ENCODE measurements around the gene SKAP2.

Gene SKAP2

DNA sequence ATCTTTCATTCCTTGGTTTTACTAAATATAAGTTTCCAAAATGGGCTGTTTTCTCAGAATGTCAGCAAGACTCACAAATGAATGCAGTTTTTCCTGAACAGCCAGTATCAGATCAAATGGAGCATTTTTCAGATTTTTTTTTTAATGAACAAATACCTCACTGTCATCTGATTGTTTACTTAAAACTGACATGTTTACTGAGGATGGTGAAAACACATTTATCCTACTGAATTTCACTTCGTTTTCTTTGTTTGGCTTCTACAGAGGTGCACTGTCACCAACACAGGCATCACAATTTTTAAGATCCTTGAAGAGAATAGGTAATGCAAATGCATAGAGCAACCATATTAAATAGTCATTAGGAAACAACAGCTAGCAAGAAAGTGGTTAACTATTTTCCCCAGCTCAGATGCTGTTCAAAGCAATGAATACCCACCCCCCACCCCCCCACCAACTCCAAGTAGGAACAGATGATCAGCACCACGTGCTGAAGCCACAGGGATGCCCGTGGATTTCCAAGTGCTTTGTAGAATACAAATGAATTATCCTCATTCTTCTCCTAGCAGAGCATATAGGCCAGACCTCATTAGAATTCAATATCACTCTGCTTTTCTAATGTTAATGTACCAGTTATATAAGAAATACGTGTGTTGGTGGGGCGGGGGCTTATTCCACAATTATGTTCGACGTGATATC, 205.9 kb downstream of the SKAP2 start:
- no peak for DNase-seq

DNA sequence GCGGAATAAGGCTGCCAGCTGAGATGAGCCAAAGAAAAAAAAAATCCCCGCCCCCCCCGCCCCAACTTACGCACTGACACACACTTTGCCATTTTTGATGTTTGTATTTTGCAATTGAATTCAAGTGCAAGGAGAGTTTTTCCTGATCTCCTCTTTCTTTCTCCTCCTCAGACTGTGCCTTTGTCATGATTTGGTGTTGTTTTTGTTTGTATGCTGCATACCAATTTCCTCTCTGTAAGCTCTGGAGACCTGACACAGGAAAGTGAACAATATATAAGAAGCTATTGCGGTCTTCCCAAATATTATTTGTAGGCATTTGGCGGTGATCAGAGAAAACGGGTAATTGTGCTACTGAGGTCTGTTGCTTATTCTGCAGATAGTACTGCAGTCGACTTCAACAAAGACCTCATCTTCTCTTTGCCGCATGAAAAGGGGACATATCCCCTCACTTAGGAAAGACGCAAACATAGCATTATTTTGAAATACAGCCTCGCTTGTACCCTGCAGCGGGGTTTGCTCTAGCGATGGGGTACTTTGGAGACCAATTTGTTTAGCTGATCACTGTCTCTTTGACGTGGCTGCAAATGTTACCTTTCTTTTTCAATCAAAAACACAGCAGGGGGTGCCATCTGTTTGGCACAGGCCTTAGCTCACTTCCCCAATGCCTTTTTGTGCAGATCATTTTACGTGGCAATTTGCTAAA, 206.6 kb downstream of the SKAP2 start:
- no peak for DNase-seq

DNA sequence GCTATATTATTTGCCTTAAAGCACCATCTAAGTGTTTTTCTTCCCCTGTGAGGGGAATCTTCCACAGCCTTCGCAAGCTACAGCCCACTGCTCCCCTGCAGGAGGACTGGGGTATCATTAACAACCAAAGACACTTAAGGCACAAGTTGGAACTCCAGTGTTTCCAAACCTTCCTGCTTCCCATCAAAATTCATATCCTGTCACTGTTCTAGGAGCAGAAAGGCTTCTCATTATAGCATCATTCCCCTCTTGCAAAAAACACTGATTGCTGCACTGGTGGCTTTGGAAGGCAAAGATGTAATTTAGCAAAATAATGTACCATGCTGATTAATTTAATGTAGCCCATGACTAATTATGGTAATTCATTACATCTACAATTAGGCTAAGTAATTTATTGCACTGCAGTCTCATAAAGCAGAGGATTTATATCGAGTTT, 207.2 kb downstream of the SKAP2 start:
- DNase-seq = no peak

DNA sequence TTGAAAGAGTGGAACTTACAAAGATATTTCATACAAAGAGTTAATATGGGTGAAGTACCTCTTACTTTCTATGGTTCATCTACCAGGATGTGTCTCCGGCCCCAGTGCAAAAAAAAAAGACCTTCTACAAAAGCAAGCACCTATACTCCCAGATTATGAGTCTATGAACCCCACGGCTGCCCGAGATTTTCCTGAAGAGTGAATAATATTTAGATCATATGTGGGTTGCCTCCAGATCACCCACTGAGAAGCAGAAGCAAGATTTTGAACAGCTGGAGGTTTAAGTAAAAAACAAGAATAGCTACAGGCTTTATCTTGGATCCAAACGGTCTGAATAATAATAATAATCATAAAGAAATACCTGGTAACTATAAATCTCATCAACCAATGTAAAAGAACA, 207.7 kb downstream of the SKAP2 start:
- DNase-seq = no peak

DNA sequence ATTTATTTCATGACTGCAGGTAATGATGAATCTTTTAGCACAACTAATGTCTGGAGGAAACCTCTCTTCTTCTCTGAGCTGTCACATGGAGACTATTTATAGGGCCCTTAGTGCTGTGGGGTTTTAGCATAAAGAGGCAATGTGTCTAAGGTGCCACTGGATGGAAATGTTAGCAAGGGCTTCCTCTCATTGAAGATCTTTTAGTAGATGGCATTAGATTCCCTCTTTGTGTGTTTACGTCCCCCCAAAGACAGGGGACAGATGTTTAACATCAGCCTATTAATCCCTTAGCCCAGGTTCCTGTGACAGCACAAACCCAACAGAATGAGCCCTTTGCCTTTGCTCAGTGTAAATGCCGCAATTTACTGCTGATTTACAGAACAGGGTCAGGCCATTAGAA, 208.6 kb downstream of the SKAP2 start:
- no peak for DNase-seq

DNA sequence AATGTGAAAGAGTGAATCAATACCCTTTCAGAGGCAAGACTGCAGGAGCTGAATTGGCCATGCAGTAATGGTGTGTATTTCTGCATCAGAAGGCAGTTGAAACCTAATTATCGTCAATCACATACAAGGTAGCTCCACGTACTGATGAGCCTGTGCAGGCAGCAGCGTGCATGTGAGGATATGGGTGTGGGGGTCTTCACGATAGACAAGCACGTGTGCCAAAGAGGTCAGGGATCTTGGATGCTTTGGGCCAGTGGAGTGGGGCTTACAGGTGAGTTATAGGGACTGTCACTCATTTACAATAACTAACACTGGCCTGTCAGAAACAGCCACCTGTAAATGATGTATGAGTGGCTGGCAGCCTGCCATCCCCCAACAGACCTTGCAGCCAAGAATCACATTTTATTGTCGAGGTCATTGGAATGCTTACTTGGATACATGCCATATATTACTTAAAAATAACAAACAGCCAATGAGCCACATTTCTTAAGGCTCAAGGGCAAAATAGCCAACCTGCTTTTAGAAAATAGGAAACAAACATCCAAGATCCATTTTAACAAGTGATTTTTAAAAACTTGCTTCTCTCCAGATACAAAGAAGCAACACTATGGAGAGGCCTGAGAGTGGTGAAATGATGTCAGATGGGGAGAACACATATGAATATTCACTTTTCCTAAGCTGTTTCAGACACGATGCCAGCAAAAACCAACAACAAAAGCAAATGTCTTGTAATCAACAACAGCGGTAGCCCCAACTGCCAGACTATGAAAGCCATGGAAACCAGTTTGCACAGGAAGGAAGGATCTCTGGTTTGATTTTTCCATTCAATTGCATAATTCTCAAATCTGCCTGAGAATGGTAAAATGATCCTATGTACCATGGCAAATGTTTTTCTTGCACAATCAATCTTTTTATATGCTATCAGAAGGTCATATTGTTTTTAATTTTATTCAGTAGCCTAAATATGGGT, 210.7 kb downstream of the SKAP2 start:
- DNase-seq = no peak

DNA sequence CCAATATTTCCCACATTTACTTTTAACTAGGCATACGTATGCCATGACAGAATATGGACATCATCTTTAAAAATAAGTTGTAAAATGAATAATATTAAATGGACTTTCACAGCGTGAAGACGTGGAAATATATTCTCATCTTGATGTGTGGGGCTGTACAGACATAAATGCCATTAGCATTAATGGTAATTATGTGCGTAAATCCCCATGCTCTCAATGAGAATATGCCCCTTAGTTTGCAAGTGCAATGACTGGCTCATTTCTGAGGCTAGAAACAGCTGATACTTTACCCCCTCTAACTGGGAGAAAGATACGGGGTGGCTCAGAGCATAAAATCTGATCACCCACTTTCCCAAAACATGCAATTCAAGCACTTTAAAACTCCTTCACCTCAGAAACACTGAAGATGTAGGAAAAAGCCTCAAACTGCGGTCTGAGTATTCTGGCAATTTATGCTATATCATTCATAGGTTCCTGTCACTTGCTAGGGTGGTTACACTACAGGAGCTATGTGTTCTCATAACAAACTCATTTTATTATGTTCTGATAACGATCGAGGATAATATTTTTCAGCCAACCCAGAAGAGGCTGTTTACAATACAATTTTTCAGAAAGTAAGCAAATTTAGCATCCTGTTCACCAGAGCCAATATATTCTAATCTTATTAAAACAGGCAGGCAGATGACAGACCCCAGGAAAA, 211.8 kb downstream of the SKAP2 start:
- DNase-seq = no peak

DNA sequence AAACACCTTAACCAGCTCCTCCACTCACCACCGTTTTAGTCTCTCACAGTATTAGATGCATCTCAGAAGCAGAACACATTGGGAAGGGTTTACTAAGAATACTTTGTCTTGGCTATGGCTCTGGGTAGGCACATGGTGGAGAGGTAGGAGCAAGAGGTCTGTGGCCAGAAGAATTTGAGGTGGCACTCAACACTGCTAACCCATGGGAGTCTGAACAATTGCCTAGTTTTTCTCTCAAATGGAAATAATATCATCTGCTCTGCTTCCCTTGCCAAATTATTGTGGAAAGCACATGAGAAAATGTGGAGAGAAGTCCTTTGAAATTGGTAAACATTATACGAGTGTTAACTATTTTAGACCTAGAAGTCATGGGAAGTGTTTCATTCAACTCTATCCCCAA, 214.3 kb downstream of the SKAP2 start:
- no peak for DNase-seq

DNA sequence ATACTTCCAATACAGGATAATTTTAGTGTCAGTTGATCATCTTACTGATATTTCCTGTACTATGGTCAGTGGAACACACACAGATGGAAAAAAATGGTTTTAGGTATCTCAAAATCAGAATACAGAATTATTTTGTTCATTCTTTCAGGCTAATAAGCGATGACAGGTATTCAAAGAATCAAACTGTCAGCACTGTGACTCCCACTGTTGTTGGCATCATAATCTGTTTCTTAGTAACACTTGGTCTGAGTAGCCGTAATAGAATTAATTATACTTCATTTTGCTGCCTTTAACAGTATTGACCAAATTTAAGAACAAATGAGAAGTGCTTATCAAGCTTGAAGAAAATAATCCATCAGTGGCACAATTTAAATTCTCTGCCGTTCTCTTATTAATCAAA, 215.0 kb downstream of the SKAP2 start:
- no peak for DNase-seq

DNA sequence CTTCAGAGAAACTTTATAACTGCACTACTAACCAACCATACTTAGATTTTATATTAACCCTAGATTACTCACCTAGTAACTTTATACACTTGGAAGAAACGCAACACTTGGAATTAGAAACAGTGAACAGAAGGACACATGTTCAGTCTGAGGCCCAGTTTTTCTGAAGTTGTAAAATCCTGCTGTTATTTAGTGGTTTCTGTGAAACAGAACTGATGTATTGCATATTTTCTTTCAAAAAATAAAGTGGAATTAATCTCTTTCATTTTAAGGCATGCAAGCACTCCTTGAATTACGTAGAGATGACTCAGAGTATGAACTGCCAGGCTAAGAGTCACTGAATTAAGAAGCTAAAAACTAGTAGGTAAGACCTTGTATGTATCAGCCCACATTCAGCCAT, 215.8 kb downstream of the SKAP2 start:
- no peak for DNase-seq

DNA sequence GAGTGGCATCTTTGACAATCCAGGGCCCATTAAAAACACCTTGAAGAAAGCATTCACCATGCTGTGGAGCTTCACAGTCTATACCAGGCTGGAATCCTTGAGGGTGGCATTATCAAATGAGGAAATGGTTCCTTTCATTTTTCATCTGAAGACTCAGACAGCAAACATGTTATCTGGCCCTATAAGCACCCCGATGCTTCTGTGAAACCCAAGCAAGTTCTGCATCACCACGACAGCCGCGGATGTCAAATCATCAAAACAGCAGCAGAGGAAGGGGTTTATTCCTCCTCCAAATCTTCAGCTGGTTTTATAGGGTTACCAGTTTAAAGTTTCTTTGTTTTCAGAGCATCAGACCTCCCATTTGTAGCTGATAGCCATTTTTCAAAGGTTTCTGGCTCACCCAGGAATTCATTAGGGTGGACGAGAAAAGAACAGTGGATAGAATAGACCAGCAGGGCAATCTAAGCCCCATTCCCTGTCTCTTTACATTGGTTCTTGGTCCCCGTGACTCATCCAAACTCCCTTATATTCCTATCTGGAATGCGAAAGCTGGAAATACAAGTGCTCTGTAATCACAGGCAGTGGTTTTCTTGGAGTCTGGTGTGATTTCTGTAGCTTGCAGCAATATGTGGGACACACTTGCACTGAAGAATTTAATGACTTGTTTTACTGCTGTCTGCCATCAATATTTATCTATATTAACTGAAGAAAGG, 217.9 kb downstream of the SKAP2 start:
- no peak for DNase-seq

DNA sequence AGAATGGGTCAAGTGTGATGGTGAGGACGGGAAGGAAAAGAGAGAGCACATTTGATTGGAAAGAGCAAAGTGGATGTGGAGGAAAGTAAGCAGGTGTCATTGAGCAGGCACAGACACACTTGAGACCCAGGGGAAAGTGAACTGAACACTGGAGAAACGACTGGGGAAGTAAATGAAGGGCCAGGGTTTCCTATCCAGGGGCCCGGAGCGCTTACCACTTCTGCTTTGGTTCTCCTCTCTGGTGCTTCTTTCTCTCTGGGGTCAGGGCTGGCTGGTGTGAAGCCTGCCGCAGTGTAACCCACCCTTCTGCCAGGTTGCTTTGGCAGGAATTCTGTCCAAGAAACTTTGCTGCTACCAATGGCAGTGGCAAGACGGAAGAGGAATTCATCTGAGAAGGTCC, 219.3 kb downstream of the SKAP2 start:
- no peak for DNase-seq

DNA sequence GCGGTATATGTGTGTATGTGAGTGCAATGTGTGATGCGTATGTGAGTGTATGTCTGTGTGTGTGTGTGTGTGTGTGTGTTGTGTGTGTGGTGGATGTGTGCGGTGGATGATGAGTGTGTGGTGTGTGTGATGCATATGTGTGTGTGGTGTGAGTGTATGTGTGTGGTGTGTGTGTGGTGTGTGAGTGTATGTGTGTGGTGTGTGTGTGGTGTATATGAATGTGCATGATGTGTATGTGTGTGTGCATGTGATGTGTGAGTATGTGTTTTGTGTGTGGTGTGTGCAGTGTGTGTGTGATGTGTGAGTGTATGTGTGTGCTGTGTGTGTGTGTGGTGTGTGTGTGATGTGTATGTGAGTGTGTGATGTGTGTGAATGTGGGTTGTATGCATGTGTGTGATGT, 222.0 kb downstream of the SKAP2 start:
- no peak for DNase-seq

DNA sequence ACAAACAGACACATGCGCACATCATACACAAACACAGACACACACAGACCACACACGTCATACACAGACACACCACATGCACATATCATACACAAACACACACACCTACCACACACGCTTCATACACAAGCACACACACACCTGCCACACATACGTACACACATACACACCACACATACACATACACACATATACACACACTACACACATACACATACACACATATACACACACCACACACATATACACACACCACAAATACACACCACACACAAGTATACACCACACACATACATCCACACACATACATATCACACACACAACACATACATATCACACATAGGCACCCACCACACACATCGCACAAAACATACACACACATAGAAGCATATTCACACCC, 224.7 kb downstream of the SKAP2 start:
- no peak for DNase-seq

DNA sequence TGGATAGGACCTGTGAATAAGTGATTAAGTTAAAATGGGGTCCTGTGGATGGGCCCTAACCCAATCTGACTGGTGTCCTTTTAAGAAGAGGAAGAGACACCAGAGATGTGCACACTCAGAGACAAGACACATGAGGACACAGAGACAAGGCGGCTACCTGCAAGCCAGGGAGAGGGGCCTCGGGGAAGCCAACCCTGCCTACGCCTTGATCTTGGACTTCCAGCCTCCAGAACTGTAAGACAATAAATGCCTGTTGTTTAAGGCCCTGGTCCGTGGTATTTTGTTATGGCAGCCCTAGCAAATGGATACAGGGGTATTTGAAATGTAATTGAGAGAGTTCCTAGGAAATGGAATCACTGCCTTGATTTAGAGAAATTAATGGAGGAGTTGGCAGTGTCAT, 225.3 kb downstream of the SKAP2 start:
- no peak for DNase-seq

DNA sequence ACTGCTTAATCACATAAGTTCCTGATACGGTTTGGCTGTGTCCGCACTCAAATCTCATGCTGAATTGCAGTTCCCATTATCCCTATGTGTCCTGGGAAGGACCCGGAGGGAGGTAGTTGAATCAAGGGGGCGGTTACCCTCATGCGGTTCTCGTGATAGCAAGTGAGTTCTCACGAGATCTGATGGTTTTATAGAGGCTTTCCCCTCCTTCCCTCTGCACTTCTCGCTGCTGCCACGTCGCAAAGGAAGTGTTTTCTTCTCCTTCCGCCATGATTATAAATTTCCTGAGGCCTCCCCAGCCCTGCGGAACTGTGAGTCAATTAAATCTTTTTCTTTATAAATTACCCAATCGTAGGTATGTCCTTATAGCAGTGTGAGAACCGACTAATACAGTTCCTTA, 226.2 kb downstream of the SKAP2 start:
- DNase-seq = no peak

DNA sequence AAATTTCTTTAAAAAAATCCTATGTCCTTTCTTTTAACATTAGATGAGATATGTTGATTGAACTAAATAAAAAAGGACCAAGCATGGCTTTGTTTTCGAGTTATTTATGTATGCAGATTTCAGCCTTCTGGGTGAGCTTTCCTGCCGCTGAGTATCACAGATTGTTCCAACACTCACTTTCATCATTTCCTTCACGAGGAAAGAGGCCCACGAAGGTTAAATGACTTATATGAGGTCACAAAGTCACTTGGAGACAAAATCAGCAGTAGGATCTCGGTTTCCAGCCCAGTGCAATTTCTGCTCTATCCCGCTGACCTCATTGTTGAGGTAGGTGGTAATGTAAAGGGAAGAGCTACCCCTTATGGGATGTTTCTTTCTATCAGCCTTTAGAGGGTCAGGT, 226.8 kb downstream of the SKAP2 start:
- no peak for DNase-seq

DNA sequence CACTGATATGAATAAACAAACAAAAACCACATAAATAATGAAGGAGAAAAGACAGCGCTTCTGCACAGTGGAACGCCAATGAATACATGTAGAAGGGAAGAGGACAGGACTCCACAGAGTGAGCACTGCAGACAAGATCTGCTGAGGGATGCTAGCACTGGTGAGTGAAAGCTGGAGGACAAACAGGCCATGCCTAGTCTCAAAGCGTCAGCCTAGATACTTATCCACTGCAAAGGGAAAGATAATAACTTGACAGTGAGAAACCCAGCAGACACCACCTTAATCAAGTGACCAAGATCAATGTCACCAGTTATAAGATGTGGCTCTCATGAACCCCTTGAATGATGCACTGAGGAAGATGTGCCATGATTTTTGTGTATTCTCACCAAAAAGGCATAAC, 227.6 kb downstream of the SKAP2 start:
- DNase-seq = no peak

DNA sequence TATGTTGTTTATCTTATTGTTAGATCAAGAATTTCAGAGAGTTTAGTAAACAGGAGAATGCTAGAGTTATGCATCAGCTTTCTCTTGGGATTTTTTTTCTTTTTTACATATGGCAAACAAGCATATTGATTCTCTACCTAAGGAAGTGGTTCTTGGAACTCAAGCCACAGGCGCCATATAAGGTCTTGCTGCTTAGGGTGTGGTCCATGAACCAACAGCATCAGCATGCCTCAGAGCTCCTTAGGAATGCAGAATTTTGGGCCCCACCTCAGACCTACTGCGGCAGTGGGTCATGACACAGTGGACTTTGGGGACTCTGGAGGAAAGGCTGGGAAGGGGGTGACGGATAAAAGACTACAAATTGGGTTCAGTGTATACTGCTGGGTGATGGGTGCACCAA, 230.8 kb downstream of the SKAP2 start:
- no peak for DNase-seq

DNA sequence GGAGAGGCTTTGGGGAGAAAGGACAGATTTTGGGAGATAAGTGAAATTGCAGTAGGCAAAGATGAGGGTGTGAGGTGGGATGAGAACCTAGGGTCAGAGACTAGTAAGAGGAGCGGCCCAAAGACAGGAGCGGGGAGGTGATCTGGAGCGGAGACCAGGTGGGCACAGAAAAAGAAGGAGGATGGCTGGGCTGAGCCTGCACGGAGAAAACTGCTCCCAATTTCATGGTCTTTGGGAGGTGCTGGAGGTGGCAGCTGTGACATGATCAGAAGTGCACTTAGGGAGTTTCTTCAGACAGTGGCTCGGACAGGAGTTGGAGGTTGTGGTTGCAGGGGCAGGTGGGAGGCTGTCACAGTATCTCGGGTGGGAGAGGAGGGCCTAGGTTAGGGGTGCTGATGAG, 232.8 kb downstream of the SKAP2 start:
- no peak for DNase-seq

DNA sequence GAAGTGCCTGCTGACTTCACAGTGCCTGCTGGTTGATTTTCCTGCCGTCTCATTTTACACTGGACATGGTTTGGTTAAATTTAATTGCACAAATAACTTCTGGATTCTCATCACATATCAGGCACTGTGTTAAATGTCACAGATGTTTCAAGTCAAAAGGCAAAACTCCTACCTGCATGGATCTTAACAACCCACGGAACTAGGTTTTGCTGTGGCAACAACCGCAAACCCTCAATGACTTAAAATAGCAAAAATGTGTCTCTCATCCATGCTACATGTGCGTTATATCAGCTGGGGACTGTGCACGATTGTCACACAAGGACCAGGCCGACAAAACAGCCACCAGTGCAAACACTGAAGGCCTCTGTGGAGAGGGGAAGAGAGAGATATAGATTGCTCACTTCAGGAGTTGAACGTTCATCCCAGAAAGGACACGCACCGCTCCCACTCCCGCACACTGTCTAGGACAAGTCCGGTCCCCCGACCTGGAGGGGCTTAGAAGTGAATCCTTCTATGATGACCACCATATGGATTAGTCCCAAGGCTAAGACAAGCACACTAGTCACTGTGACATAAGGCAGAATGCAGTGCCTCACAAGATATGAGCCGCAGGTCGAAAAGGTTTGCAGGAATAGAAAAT, 233.3 kb downstream of the SKAP2 start:
- no peak for DNase-seq

DNA sequence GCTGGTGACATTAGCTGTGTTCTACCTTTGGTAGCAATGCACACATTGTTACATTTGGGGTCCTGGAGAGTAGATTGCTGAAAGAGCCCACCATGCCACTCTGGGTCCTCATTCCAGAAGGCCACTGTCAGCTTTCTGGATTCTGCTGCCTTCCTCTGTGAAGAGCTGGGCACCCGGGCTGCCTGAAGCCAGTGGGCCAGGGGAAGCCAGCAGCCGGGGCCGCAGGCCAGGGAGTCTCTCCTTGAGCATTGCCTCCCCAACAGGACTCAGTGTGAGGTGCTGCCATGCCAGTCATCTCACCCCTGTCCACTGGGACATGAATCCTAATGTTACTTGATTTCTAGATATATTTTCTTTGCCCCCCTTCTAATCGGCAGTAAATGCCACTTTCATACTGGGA, 234.0 kb downstream of the SKAP2 start:
- DNase-seq = no peak
